Activated CD8-positive, alpha-beta memory T cell treated with anti-CD3 and anti-CD28 coated beads for 1 hour (primary cell): Measurements from ENCODE around the gene SLC9B1.
"Not testable (repeated sequence)": the region's sequence is repeated elsewhere in the genome, so short reads cannot be mapped to it uniquely, and the experiment has no call there.

ENCODE experiments used
- DNase-seq, 2 donors: peaks; one replicate each; pipeline ENCODE4 v3.0.0-alpha.2; 2020; ENCODE audit warnings: low read depth in 1 of 2; ENCODE audit errors: extremely low read depth in 1 of 2

The SLC9B1 gene

GRCh38 chr4:103011378-103012025, 8.0 kb downstream of the SLC9B1 start:
- no peak for DNase-seq

DNA sequence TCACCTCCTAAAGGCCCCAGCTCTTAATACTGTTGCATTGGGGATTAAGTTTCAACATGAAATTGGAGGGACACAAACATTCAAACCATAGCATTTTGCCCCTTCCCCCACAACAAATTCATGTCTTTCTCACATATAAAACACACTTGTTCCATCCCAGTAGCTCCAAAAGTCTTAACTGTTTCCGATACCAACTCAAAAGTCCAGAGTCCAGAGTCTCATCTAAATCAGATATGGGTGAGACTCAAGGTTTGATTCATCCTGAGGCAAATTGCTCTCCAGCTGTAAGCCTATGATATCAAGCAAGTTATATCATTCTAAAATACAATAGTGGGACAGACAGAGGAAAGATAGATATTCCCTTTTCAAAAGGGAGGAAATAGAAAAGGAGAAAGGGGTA, 8.7 kb downstream of the SLC9B1 start:
- no peak for DNase-seq

DNA sequence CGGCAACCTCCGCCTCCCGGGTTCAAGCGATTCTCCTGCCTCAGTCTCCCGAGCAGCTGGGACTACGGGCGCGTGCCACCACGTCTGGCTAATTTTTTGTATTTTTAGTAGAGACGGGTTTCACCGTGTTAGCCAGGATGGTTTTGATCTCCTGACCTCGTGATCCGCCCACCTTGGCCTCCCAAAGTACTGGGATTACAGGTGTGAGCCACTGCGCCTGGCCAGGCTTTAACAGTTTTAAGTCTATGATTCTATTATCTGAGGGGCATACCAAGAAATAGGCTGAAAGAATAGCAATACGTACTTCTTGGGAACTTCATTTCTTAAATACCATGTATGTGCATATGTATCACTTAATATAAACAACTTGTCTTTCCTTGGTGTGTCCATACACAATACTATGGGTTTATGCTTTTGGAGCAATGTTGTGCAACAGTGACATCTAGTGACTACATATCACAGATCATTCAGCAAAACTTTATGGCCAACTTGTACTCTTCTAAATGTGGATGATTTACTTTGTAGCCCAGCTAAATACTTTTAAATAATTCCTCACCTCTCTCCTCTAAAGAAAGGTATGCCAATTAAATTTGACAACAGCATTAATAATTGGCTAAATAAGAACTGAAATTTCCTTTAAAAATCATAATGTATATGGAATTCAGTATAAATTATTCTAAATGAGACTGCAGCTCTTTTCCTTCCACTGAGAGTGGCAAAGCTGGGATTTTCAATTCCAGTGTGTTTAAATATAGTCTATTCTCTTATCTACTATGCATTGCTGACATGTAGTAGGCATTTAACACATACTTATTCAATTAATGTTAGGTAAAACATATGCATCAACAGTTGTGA, 10.4 kb downstream of the SLC9B1 start:
- DNase-seq, result no peak

GRCh38 chr4:103002551-103002950, 17.0 kb downstream of the SLC9B1 start:
- DNase-seq, result no peak

- no peak for DNase-seq
Measured at GRCh38 chr4:102994803-102995202, 24.7 kb downstream of the SLC9B1 start.

GRCh38 chr4:102993985-102994384, 25.5 kb downstream of the SLC9B1 start:
- not testable (repeated sequence) for DNase-seq

DNA sequence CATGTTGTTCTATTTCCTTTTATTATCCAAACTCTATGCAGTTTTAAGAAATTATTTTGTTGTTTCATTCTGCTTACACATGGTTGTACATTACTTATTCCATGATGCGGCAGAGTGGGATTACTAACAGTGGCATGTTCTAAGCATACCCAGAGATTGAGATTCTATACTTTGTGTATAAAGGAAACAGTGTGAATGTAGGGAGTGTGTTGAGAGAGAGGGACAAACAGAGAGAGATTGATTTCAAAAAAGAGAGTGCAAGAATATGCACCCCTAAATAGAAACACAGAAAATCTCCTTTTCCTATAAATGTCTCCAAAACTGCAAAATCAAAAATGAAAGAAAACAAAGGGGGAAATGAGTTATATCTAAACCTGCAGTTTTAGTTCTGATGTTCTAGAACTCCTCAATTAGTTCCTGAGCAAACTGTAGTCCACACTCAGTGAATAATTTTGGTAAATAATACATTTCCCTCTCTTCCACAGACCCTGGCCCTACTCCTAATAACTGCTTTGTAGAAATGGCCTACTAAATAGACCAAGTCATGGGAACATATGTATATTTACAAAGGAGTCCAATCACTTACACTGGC, 31.0 kb downstream of the SLC9B1 start:
- no peak for DNase-seq

- no peak for DNase-seq
Measured at GRCh38 chr4:102981005-102981404, 38.5 kb downstream of the SLC9B1 start.

- DNase-seq, result not testable (repeated sequence)
Measured at GRCh38 chr4:102961813-102962212, 57.7 kb downstream of the SLC9B1 start.

DNA sequence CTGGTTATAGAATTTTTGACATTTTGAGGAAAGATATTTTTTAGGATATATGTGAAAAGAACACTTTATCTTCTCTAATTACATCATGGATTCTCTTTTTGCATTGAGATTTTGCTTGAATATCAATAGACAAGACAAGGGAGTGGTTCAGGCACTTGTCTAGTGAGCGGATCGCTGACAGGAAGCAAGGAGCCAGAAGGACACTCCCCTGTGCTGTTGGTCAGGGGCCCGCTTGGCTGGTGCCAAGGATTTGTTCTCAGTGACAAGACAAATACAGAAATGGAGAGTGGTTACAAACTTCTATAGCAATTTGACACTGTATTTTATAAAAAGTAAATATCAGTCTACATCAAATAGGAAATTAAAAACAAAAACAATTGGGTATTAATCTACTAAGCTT, 60.0 kb downstream of the SLC9B1 start:
- no peak for DNase-seq

GRCh38 chr4:102945066-102945465, 74.4 kb downstream of the SLC9B1 start:
- DNase-seq, result no peak

DNA sequence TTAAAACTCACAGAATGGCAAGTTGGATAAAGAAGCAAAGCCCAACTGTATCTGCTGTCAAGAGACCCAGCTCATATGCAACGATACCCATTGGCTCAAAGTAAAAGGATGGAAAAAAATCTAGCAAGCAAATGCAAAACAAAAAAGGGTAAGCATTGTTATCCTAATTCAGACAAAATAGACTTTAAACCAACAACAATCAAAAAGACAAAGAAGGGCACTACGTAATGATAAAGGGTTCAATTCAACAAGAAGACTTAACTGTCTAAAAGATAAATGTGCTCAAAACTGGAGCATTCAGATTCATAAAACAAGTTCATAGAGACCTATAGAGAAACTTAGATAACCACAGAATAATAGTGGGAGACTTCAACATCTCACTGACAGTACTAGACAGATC, 81.4 kb downstream of the SLC9B1 start:
- not testable (repeated sequence) for DNase-seq

GRCh38 chr4:102935716-102936115, 83.8 kb downstream of the SLC9B1 start:
- DNase-seq, result no peak

- DNase-seq, result not testable (repeated sequence)
Measured at GRCh38 chr4:102919697-102920096, 99.8 kb downstream of the SLC9B1 start.

DNA sequence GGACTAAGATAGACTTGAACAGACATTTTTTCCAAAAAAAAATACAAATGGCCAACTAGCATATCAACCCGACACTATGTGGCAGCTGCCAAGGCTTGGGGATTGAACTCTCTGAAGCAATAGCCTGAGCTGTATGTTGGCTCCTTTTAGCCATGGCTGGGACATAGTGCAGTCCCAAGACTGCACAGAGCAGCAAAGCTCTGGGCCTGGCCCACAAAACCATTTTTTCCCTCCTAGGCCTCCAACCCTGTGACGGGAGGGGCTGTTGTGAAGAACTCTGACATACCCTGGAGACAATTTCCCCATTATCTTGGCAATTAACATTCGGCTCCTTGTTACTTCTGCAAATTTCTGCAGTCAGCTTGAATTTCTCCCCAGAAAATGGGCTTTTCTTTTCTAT, 100.6 kb downstream of the SLC9B1 start:
- DNase-seq, result no peak

DNA sequence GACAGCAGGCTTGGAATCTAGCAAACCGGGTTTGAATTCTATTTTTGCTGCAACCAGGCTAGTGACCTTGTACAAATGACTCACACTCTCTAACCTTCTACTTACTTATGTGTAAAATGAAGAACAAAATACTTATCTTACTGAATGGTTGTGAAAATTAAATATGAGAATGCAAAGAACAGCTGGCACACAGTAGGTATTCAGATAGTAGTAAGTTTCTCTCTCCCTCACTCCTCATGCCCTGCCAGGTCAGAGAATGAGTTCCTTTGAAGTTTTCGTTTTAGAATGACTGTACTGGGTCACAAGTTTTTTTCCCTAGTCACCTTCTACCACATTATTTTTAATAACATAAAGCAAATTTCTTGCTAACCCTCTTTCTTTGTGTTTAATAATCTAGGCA, 117.7 kb downstream of the SLC9B1 start:
- DNase-seq, result no peak

DNA sequence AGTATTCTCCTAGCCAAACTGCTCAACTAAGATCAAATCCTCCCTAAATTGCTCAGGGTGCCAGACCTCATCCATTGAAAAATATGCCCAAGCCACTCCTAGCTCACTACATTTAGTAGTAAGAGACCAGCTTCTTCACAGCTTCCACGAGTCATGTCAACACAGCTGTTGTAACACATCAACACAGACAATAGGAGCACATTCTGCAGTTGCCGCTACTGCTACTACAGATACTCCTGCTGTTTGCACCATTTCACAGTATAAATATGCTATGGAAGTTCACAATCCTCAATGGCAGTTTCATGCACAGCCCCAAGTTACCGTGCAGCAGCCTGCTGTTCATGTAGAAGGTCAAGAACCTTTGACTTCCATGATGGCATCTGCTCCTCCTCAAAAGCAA, 121.9 kb downstream of the SLC9B1 start:
- DNase-seq, result not testable (repeated sequence)

DNA sequence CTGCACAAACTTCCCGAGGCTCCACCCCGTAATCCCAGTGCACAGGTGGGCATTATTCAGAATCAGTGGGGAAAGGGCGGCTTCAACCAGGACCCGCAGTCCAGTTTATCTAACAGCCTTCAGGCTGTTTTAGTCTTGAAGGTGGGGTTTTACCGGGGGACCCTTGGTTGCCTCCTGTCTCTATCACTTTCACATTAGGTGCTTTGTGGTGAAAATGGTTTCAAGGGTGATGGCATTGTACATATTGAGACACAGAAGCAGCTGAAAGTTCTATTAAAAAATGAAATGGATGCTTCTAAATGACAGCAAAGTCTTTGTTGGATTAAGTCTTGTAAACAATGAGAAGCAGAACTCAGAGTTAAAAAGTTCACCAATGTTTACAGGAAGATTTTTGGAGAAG, 123.0 kb downstream of the SLC9B1 start:
- not testable (repeated sequence) for DNase-seq

DNA sequence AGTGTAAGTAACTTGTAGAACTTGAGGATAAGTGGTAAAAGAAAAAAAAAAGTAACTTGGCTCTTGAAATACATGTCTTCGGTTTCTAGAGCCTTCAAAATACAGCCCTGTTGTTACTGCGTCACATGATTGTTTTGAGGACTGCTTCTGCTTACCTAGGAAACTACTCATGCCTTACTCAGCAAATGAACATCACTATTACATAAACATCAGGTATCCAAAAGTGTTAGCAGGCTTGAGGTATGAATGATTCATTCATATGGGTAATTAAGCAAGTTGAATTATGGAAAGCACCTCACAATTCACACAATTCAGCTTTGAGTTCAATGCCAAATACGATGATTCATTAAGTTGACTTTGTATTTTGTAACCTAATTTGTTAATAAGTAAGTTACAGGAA, 129.6 kb downstream of the SLC9B1 start:
- not testable (repeated sequence) for DNase-seq

- not testable (repeated sequence) for DNase-seq
Measured at GRCh38 chr4:102888570-102888969, 130.9 kb downstream of the SLC9B1 start.

DNA sequence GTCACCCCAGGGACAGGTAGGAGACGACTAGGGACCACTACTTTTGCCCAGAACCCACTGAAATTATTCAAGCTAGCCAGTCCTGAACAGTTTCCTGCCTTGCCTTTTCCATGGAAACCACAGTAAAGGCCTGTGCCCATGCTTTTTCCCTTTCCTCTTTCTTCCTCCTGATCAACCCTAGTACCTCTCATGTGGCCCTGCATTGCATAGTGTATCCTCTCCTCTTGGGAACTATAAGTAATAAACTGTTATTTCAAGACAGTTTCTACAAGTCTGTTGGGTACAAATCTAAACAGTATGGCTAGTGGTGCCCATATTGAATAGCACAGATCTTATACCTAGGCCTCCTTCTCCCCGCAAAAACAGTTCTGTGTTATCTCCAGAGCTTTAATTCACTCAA, 136.2 kb downstream of the SLC9B1 start:
- no peak for DNase-seq

GRCh38 chr4:102881343-102881742, 138.2 kb downstream of the SLC9B1 start:
- no peak for DNase-seq
